Thyroid gland (tissue), 4 donors: ENCODE results near the gene ANP32A.

ENCODE experiments used
- POLR2A ChIP-seq, 2 donors: fragments of 450-650 bp; IDR thresholded peaks; one replicate each; pipeline ENCODE4 v1.6.1; 2017; ENCODE audit warnings: antibody characterized with exemption in 2 of 2, mild to moderate bottlenecking in 2 of 2, moderate library complexity in 1 of 2
- TF ChIP-seq, protein P1 (sequence below), 6 experiments: fragments of 200-600 bp in 3 of 6; fragments of 450-650 bp in 3 of 6; sonication (generic) in 3 of 6; IDR thresholded peaks; one replicate each; pipeline ENCODE4 v1.5.1; 2016 to 2019; ENCODE audit warnings: antibody characterized with exemption in 6 of 6, mild to moderate bottlenecking in 2 of 6, inconsistent platforms in 1 of 6, moderate library complexity in 1 of 6

DNA sequence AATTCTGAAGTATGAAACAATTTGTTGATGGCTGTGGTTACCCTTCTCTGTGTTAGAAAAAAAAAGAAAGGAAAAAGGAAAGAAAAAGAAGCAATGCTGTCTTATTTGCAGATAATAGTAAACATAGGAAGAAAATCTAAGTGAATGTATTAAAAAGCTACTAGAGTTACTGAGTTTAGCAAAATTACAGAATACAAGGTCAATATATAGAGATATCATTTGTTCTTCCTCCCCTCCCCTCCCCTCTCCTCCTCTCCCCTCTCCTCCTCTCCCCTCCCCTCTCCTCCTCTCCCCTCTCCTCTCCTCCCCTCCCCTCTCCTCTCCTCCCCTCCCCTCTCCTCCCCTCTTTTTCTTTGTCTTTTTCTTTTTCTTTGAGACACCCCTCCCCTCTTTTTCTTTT, 69.1 kb downstream of the ANP32A start:
- TF ChIP-seq, protein P1, sequence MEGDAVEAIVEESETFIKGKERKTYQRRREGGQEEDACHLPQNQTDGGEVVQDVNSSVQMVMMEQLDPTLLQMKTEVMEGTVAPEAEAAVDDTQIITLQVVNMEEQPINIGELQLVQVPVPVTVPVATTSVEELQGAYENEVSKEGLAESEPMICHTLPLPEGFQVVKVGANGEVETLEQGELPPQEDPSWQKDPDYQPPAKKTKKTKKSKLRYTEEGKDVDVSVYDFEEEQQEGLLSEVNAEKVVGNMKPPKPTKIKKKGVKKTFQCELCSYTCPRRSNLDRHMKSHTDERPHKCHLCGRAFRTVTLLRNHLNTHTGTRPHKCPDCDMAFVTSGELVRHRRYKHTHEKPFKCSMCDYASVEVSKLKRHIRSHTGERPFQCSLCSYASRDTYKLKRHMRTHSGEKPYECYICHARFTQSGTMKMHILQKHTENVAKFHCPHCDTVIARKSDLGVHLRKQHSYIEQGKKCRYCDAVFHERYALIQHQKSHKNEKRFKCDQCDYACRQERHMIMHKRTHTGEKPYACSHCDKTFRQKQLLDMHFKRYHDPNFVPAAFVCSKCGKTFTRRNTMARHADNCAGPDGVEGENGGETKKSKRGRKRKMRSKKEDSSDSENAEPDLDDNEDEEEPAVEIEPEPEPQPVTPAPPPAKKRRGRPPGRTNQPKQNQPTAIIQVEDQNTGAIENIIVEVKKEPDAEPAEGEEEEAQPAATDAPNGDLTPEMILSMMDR (IDR thresholded peaks at IDR 0.05) = no peak
- TF ChIP-seq POLR2A (IDR thresholded peaks at IDR 0.05) = no peak
